Natural killer cell (primary cell): ENCODE data around the gene CMSS1. TPM values are rescaled to one million over a fixed set of nuclear protein-coding genes. Genes with fewer than 3 reads are reported as not detected.

Source experiments
- ATAC-seq, 3 donors: fragments of 150-1000 bp in 2 of 3; fragments of 200-7000 bp in 1 of 3; cut with Tn5 transposase; 1 replicate in 1 of 3; 2 replicates in 2 of 3; pipeline ENCODE4 v1.10.0; 2021; ENCODE audit warnings: mild to moderate bottlenecking in 2 of 3, moderate library complexity in 2 of 3
- DNase-seq, 2 donors: peaks; one replicate each; pipeline versions ENCODE4 v3.0.0 to v3.0.0-alpha.2; 2013 to 2021; ENCODE audit warnings: mixed read lengths in 1 of 2
- H3K27ac ChIP-seq: one replicate; pipeline ENCODE4 v1.5.1; 2013; ENCODE audit warnings: mild to moderate bottlenecking, low read length
- H3K27me3 ChIP-seq: one replicate; pipeline ENCODE4 v1.6.1; 2013; ENCODE audit warnings: low read length; ENCODE audit not compliant: control insufficient read depth, insufficient read depth
- H3K36me3 ChIP-seq: one replicate; pipeline ENCODE4 v1.6.1; 2013; ENCODE audit warnings: low read length; ENCODE audit not compliant: control insufficient read depth, insufficient read depth
- H3K4me1 ChIP-seq: one replicate; pipeline ENCODE4 v1.6.1; 2013; ENCODE audit warnings: low read length; ENCODE audit not compliant: control insufficient read depth, insufficient read depth
- H3K4me3 ChIP-seq: one replicate; pipeline ENCODE4 v1.5.1; 2013; ENCODE audit warnings: low read length
- H3K9me3 ChIP-seq: one replicate; pipeline ENCODE4 v1.6.1; 2013; ENCODE audit warnings: low read length; ENCODE audit not compliant: control insufficient read depth, insufficient read depth
- H3K27ac Mint-ChIP-seq, 2 donors: one replicate each; pipeline ENCODE4 v1.8.0; 2022; ENCODE audit warnings: mild to moderate bottlenecking in 2 of 2, mixed read lengths in 2 of 2, moderate library complexity in 1 of 2
- H3K27me3 Mint-ChIP-seq, 2 donors: one replicate each; pipeline ENCODE4 v1.8.0; 2022; ENCODE audit warnings: low read depth in 2 of 2, mixed read lengths in 2 of 2
- H3K36me3 Mint-ChIP-seq: one replicate; pipeline ENCODE4 v1.8.0; 2022; ENCODE audit warnings: mixed read lengths
- H3K4me1 Mint-ChIP-seq, 2 donors: one replicate each; pipeline ENCODE4 v1.8.0; 2022; ENCODE audit warnings: mixed read lengths in 2 of 2
- H3K4me3 Mint-ChIP-seq: one replicate; pipeline ENCODE4 v1.8.0; 2022; ENCODE audit warnings: mild to moderate bottlenecking, moderate library complexity, mixed read lengths
- H3K9me3 Mint-ChIP-seq, 2 donors: one replicate each; pipeline ENCODE4 v1.8.0; 2022; ENCODE audit warnings: mixed read lengths in 2 of 2
- WGBS: methylation state at CpG from one replicate; pipeline ENCODE4 v1.1.7; 2013; ENCODE audit warnings: missing lambda C conversion rate; ENCODE audit not compliant: insufficient coverage; 5-methylcytosine and 5-hydroxymethylcytosine counted together
- intact Hi-C: fragments of 100-400 bp; cut with micrococcal nuclease; formaldehyde crosslinking; loops from one replicate; pipeline ENCODE4 v1.14.2; 2022
- total RNA-seq, 4 donors: library from RNA; stranded (reverse); fragments of 120-200 nt in 1 of 4; gene quantifications; one replicate each; pipeline versions ENCODE4 v1.2.3 to v1.2.4, GENCODE V29; 2013 to 2022
- TF ChIP-seq, protein P1 (sequence below): fragments of 200-600 bp; IDR thresholded peaks from one replicate; pipeline ENCODE4 v1.8.0; 2022; ENCODE audit warnings: antibody characterized with exemption

Gene CMSS1
- total RNA-seq, 3 donors from 2014 or later (not counting 1 experiment from before 2014, with no cell fraction given): 7.8 to 12.7 (median 9.2) TPM

DNA sequence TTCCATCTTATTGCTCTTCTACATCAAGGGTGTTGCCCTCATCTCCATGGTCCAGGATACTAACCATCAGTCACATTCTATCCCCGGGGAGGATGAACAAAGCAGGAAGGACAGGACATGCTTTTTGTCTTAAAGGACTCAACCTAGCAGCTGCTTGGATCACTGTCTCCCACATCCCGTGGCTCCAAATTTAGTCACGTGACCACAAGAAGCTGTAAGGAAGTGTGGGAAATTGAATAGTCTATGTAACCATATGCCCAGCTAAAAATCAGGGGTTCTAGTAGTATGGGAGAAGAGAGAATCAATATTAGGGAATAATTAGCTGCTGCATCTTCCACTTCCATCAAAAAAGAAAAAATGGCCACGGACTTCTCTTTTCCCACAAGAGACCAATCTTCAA lies 18.2 kb upstream of the CMSS1 start:
- H3K9me3 Mint-ChIP-seq: no peaks in the 10 kb centered on the region
- H3K27ac ChIP-seq: no peak overlapping the region
- H3K27ac Mint-ChIP-seq: no peak overlapping the region
- intact Hi-C loops: no loop called here
- H3K27me3 ChIP-seq: no peaks in the 10 kb centered on the region
- no peak overlapping the region for H3K4me3 Mint-ChIP-seq
- H3K27me3 Mint-ChIP-seq: peaks cover 3 to 11% of the 10 kb centered on the region in 2 donors
- DNase-seq: no peak
- no peaks in the 10 kb centered on the region for H3K9me3 ChIP-seq
- H3K36me3 ChIP-seq: no peaks in the 10 kb centered on the region
- TF ChIP-seq, protein P1, sequence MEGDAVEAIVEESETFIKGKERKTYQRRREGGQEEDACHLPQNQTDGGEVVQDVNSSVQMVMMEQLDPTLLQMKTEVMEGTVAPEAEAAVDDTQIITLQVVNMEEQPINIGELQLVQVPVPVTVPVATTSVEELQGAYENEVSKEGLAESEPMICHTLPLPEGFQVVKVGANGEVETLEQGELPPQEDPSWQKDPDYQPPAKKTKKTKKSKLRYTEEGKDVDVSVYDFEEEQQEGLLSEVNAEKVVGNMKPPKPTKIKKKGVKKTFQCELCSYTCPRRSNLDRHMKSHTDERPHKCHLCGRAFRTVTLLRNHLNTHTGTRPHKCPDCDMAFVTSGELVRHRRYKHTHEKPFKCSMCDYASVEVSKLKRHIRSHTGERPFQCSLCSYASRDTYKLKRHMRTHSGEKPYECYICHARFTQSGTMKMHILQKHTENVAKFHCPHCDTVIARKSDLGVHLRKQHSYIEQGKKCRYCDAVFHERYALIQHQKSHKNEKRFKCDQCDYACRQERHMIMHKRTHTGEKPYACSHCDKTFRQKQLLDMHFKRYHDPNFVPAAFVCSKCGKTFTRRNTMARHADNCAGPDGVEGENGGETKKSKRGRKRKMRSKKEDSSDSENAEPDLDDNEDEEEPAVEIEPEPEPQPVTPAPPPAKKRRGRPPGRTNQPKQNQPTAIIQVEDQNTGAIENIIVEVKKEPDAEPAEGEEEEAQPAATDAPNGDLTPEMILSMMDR: no peak
- H3K4me1 ChIP-seq: no peaks in the 10 kb centered on the region
- H3K36me3 Mint-ChIP-seq: no peaks in the 10 kb centered on the region
- no peak overlapping the region for H3K4me3 ChIP-seq
- no peak for ATAC-seq
- WGBS: 98% methylated on average over 3 of the region's 4 CpGs
- no peaks in the 10 kb centered on the region for H3K4me1 Mint-ChIP-seq

DNA sequence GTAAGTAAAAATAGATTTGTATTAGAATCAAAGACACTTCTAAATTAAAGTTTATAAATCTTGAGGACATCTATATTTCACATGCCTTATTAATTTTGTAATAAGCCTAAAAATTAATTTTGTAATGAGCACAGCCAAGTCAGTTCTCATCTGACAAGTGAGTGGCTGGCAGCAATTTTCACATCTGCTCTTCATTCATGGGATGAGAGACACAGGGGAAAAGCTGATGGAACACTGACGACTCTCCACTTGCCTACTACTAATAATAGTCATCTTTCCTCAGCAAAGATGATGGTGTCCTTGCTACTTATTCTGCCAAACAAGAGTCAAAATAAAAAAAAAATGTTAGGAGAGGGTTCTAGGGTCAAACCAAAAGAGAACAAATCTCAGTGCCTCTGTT lies 14.4 kb upstream of the CMSS1 start:
- no peak overlapping the region for H3K4me3 ChIP-seq
- Mint-ChIP-seq H3K36me3 (peaks cover 7% of the 10 kb centered on the region), H3K4me3 (no peak overlapping the region), H3K27ac (no peak overlapping the region), H3K27me3 (peaks cover 3 to 11% of the 10 kb centered on the region in 2 donors), H3K4me1 (no peaks in the 10 kb centered on the region), H3K9me3 (peaks cover 0 to 5% of the 10 kb centered on the region in 2 donors)
- H3K9me3 ChIP-seq: peaks cover 10% of the 10 kb centered on the region
- no peak for DNase-seq
- ATAC-seq: no peak
- H3K27ac ChIP-seq: no peak overlapping the region
- intact Hi-C loops: no loop called here
- H3K4me1 ChIP-seq: no peaks in the 10 kb centered on the region
- TF ChIP-seq, protein P1: no peak
- 100% methylated on average over 1 of the region's 1 CpG for WGBS
- no peaks in the 10 kb centered on the region for H3K36me3 ChIP-seq
- H3K27me3 ChIP-seq: no peaks in the 10 kb centered on the region

DNA sequence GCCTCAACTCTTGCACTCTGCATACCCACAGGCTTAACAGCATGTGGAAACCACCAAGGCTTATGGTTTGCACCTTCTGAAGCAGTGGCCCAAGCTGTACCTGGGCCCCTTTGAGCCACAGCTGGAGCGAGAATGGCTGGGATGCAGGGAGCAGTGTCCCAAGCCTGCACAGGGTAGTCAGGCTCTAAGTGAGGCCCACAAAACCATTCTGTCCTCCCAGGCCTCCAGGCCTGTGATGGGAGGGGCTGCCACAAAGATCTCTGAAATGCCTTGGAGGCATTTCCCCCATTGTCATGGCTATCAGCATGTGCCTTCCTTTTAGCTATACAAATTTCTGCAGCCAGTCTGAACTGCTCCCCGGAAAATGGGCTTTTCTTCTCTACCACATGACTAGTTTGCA lies 12.5 kb upstream of the CMSS1 start:
- intact Hi-C loops: no loop called here
- ATAC-seq: no peak

More for the DNA sequence above, 12.5 kb upstream of the CMSS1 start:
- H3K9me3 ChIP-seq: peaks cover 10% of the 10 kb centered on the region
- H3K4me1 ChIP-seq: no peaks in the 10 kb centered on the region
- TF ChIP-seq, protein P1: no peak
- no peaks in the 10 kb centered on the region for H3K27me3 ChIP-seq
- no peak overlapping the region for H3K4me3 Mint-ChIP-seq
- H3K9me3 Mint-ChIP-seq: peaks cover 0 to 5% of the 10 kb centered on the region in 2 donors
- H3K4me1 Mint-ChIP-seq: no peaks in the 10 kb centered on the region
- H3K36me3 Mint-ChIP-seq: peaks cover 7% of the 10 kb centered on the region
- WGBS: 95% methylated on average over 2 of the region's 2 CpGs
- peaks cover under 1 to 3% of the 10 kb centered on the region in 2 donors for H3K27me3 Mint-ChIP-seq
- DNase-seq: no peak
- no peaks in the 10 kb centered on the region for H3K36me3 ChIP-seq
- no peak overlapping the region for H3K27ac Mint-ChIP-seq
- no peak overlapping the region for H3K27ac ChIP-seq
- H3K4me3 ChIP-seq: no peak overlapping the region
